GM12864 (cell line): ENCODE results near the gene SPOCD1.

Source experiments
- DNase-seq: peaks from one replicate; pipeline ENCODE4 v3.0.0-alpha.2; 2011; ENCODE audit warnings: low read depth
- H3K4me3 ChIP-seq: 2 replicates; pipeline ENCODE4 v1.5.1; 2011; ENCODE audit warnings: mild to moderate bottlenecking, low read depth, low read length, control low read depth
- CTCF ChIP-seq: IDR thresholded peaks from 2 replicates; pipeline ENCODE4 v1.5.1; 2011; ENCODE audit warnings: low read depth, mild to moderate bottlenecking, moderate library complexity, low read length, control low read depth, inconsistent platforms; ENCODE audit errors: missing control alignments

Gene SPOCD1

GRCh38 chr1:31839662-31840343 lies 24.0 kb upstream of the SPOCD1 start:
- TF ChIP-seq CTCF = no peak
- no peak overlapping the region for H3K4me3 ChIP-seq
- no peak for DNase-seq

- no peak for TF ChIP-seq CTCF
- DNase-seq = no peak
- no peak overlapping the region for H3K4me3 ChIP-seq
Measured at GRCh38 chr1:31837451-31838158, 21.8 kb upstream of the SPOCD1 start.

- no peak for TF ChIP-seq CTCF
Measured at GRCh38 chr1:31836638-31837037, 20.8 kb upstream of the SPOCD1 start.

GRCh38 chr1:31835415-31835814 lies 19.6 kb upstream of the SPOCD1 start:
- TF ChIP-seq CTCF = no peak
- H3K4me3 ChIP-seq = no peak overlapping the region
- DNase-seq = no peak

More at GRCh38 chr1:31836638-31837037, 20.8 kb upstream of the SPOCD1 start:
- DNase-seq = no peak
- no peak overlapping the region for H3K4me3 ChIP-seq

- TF ChIP-seq CTCF = peak; percentile 31
- DNase-seq = no peak
Measured at GRCh38 chr1:31834501-31834900, 18.7 kb upstream of the SPOCD1 start.

GRCh38 chr1:31831397-31832378 lies 15.9 kb upstream of the SPOCD1 start:
- no peak overlapping the region for H3K4me3 ChIP-seq
- no peak for TF ChIP-seq CTCF
- no peak for DNase-seq

More at GRCh38 chr1:31834501-31834900, 18.7 kb upstream of the SPOCD1 start:
- H3K4me3 ChIP-seq = no peak overlapping the region
